Inflammatory macrophage treated with lipopolysaccharide for 4 hours (primary cell): ENCODE results near the gene POPDC3.
A peak's percentile ranks its signal among the peaks of the same experiment; 100 is the strongest.

ENCODE experiments used
- DNase-seq: peaks from one replicate; pipeline ENCODE4 v3.0.0-alpha.2; 2020

The POPDC3 gene

GRCh38 chr6:105137388-105137787 lies 42.4 kb downstream of the POPDC3 start:
- no peak for DNase-seq

GRCh38 chr6:105136431-105137350 lies 43.1 kb downstream of the POPDC3 start:
- peak; percentile 42 for DNase-seq

DNA sequence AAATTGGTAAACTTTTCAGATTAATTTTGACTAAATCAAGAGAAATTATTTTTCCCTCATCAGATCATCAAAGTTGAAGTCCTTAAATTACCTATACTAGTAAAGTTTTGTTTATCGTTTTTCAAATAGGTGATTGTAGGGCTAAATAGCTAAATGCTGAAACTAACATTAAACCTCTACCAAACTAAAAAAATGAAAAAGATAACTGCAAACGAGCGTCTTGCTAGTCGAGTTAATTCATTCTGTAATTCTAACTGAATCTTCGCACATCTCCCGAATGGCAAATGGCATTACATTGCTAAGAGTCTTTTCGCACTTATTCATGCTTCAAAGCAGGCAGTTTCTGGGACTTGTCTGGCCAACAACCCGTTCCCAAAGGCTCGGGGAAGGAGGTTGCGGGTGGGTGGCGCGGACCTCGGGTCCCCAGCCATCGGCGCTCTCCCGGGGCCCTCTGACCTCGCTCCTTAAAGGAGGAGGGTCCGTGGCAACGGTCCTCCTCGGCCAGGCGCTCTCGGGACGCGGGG lies 43.8 kb downstream of the POPDC3 start:
- no peak for DNase-seq

DNA sequence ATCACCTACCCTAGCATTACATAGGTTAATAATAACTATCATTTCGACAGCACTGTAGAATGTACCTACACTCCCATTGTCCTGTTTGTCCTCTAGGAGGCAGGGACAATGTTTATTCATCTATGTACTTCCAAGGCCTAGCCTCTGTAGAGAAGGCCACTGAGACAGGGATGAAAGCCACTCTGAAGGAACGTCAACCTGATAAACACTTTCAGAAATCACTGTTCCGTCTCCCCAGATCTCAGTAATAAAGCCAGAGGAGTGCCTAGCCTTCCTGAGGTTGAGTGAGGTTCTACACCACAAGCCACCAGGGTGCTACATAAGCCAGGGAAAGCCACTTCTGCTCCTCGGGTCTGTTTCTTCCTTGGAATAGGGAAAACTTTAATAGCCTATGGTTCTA lies 44.8 kb downstream of the POPDC3 start:
- no peak for DNase-seq

DNA sequence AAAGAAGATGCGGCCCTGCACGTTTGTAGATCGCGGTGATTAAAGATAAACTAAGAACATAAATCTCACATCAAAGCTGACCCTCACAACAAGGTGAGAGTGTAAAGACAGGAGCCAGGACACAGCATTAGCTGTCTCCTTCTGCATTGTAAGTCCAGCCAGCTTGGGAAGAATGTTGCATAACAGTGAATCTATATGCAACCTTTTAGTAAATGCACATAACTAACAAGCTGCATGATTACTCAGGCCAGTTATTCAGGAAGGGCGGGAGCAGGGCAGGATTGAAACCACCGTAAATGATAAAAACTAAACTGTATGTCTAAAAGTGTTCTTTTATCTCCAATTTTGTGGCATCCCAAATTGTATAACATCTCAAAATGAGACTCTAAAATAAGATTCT lies 57.1 kb downstream of the POPDC3 start:
- no peak for DNase-seq

GRCh38 chr6:105121981-105122380 lies 57.8 kb downstream of the POPDC3 start:
- DNase-seq, result no peak

GRCh38 chr6:105120570-105120969 lies 59.2 kb downstream of the POPDC3 start:
- DNase-seq, result no peak

DNA sequence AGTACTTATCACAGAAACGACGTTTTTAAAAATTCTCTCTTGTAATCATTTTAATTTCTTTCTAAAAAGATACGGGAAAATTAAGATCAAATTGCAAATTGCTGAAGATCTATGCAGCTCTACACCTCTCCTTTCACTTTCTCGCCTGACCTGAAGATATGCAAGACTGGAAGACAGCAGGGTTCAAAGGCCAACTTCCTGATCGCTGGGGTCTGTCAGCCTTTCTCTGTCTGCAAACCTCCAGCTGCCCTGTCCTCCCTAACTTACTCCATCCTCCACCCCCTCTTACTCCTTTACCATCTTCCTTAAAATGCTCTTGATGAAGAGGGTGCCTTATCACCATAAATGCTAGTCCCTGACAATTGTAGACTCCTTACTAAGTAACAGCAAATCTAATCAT lies 63.7 kb downstream of the POPDC3 start:
- no peak for DNase-seq

DNA sequence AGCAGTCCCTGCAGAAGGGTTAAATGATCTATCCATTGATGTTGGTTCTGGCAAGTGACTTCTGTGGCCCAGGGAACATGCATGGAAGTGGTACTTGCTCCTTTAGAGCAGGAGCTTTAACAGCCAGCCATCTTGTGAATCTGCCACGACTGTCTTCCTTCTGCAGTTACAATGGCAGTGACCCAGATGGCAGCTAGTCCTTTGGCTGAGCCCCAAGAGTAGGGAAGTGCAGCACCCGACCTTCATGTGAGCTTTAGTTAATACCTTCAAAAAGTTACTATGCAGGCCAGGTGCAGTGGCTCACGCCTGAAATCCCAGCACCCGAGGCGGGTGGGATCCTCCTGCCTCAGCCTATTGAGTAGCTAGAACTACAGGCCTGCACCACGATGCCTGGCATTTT lies 66.4 kb downstream of the POPDC3 start:
- DNase-seq, result no peak

DNA sequence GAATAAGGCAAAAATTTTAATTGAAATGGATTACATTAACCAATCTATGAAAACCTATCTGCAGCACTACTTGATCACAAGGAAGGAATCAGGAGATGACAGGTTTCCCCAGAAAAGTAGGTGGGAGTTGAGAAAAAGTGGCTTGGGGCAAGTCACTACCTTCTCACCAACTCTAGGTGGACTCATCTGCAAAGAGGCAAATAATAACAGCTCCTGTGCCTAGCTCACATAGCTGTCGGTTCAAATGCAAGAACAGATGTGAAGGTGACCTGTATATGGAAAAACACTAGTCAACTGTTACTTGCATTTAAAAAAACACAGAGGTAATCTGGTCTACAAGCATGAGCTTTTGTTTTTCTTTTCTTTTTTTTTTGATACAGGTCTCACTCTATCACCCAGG lies 67.2 kb downstream of the POPDC3 start:
- no peak for DNase-seq

- DNase-seq, result no peak
Observed at GRCh38 chr6:105111871-105112270, 67.9 kb downstream of the POPDC3 start.

DNA sequence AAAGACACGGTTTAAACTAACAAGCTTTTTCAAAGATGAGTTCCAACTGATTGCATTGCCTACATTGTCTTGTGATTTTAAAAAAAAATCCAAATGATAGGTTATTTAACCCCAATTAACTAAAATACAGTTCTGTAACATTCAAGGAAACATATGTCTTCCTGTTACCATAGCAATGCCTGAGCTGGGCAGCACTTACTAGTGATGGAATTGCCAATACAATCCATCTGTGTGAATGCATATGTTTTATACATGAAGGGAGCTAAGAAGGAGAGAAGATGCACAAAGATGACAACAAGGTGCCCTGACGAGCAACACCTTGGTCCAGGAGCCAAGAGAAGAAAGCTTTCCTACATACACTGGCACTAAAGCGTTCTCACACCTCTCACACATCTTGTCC lies 68.7 kb downstream of the POPDC3 start:
- no peak for DNase-seq

GRCh38 chr6:105109955-105110895 lies 69.6 kb downstream of the POPDC3 start:
- DNase-seq, result no peak

GRCh38 chr6:105108631-105109262 lies 71.1 kb downstream of the POPDC3 start:
- no peak for DNase-seq
